Measurements from ENCODE around the gene MRAP2. TPM values are rescaled to one million over a fixed set of nuclear protein-coding genes. Genes with fewer than 3 reads are reported as not detected.

The MRAP2 gene
- total and polyA plus RNA-seq, 2 experiments from 2014 or later = 8.7 to 20.6 TPM

DNA sequence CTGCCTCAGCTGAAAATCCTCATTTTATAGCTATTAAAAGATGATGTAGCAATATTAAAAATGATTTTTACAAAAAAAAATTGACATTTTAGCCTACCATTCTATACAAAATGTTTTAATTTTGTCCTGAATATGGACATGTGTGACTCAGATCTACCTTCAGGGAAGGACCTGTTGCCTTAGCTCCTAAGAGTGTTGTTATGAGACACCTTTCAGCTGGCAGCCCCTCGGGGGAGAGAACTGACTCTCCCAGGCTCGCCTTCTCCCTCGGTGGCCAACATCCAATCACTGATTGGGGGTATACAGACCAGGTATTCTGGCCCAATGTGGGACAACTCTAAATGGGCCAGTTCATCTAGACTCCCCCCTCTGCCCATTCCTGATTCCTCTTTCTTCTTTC, 32.5 kb upstream of the MRAP2 start:
- H3K36me3 ChIP-seq = no peaks in the 10 kb centered on the region
- no peaks in the 10 kb centered on the region for H3K27me3 ChIP-seq
- no peak overlapping the region for H3K4me3 ChIP-seq
- no peaks in the 10 kb centered on the region for H3K4me1 ChIP-seq (ENCODE audit: low read depth)
- no peak for TF ChIP-seq CTCF (IDR thresholded peaks at IDR 0.05; ENCODE audit: low read depth, low read length)
- no peak overlapping the region for H3K27ac ChIP-seq
- no peaks in the 10 kb centered on the region for H3K9me3 ChIP-seq (ENCODE audit: low read depth)
- DNase-seq (ENCODE audit: low read depth in 1 of 2, low spot score in 1 of 2) = no peak

GRCh38 chr6:84002226-84002625, 31.3 kb upstream of the MRAP2 start:
- Histone ChIP-seq H3K36me3 (no peaks in the 10 kb centered on the region), H3K4me1 (ENCODE audit: low read depth) (no peaks in the 10 kb centered on the region), H3K27ac (no peak overlapping the region), H3K27me3 (no peaks in the 10 kb centered on the region), H3K4me3 (no peak overlapping the region), H3K9me3 (ENCODE audit: low read depth) (no peaks in the 10 kb centered on the region)
- DNase-seq (ENCODE audit: low read depth in 1 of 2, low spot score in 1 of 2) = no peak
- TF ChIP-seq CTCF (IDR thresholded peaks at IDR 0.05; ENCODE audit: low read depth, low read length) = no peak

DNA sequence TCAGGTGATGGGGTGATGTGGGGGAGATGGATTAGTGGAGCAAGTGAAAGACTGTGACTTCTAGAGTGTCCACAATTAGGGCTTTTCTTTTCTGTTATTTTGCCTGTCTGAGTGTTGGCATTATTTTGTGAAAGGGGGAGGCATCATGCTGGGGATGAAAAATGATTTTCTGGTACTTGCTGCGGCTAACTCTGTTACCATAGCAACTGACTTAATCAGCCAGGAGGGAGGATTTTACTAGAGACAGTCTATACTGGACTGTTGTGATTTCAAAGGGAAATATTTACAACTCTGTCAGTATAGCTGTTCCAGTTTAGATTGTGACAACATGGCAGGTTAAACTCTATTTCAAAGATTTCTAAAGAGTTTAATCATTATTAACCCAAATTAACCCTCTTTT, 30.4 kb upstream of the MRAP2 start:
- Histone ChIP-seq H3K4me1 (ENCODE audit: low read depth) (no peaks in the 10 kb centered on the region), H3K36me3 (no peaks in the 10 kb centered on the region), H3K4me3 (no peak overlapping the region), H3K9me3 (ENCODE audit: low read depth) (no peaks in the 10 kb centered on the region), H3K27ac (no peak overlapping the region), H3K27me3 (no peaks in the 10 kb centered on the region)
- TF ChIP-seq CTCF (IDR thresholded peaks at IDR 0.05; ENCODE audit: low read depth, low read length) = no peak
- no peak for DNase-seq (ENCODE audit: low read depth in 1 of 2, low spot score in 1 of 2)

GRCh38 chr6:84003654-84004053, 29.9 kb upstream of the MRAP2 start:
- H3K4me1 ChIP-seq (ENCODE audit: low read depth) = no peaks in the 10 kb centered on the region
- no peak for DNase-seq (ENCODE audit: low read depth in 1 of 2, low spot score in 1 of 2)
- no peak for TF ChIP-seq CTCF (IDR thresholded peaks at IDR 0.05; ENCODE audit: low read depth, low read length)

DNA sequence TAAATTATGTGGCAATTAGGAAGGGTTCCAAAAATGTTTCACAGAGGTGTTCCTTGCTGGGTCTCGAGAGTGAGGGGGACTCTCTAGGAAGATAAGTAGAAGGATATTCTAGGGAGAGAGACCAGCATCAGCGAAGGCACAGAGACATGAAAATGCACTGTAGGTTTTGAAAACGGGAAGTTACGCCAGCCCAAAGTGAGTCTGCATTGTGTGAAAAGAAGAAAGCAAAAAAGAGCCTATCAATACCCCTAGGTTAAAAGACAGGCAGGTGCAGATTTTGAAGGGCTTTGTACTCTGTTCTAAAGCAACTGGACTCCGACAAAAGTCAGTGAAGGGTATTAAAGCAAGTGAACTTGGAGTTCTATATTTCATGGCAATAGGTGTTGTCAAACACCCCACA, 25.7 kb upstream of the MRAP2 start:
- Histone ChIP-seq H3K27ac (no peak overlapping the region), H3K4me1 (ENCODE audit: low read depth) (no peaks in the 10 kb centered on the region)

More at GRCh38 chr6:84003654-84004053, 29.9 kb upstream of the MRAP2 start:
- no peaks in the 10 kb centered on the region for H3K36me3 ChIP-seq
- H3K9me3 ChIP-seq (ENCODE audit: low read depth) = no peaks in the 10 kb centered on the region
- no peak overlapping the region for H3K4me3 ChIP-seq
- H3K27me3 ChIP-seq = no peaks in the 10 kb centered on the region
- H3K27ac ChIP-seq = no peak overlapping the region

More for the DNA sequence above, 25.7 kb upstream of the MRAP2 start:
- no peak for DNase-seq (ENCODE audit: low read depth in 1 of 2, low spot score in 1 of 2)
- no peaks in the 10 kb centered on the region for H3K36me3 ChIP-seq
- TF ChIP-seq CTCF (IDR thresholded peaks at IDR 0.05; ENCODE audit: low read depth, low read length) = no peak
- H3K9me3 ChIP-seq (ENCODE audit: low read depth) = no peaks in the 10 kb centered on the region
- H3K4me3 ChIP-seq = no peak overlapping the region
- no peaks in the 10 kb centered on the region for H3K27me3 ChIP-seq

All from cardiac muscle cell (in vitro differentiated cells and primary cell).